ENCODE results near the gene PTPRO.

PTPRO gene

DNA sequence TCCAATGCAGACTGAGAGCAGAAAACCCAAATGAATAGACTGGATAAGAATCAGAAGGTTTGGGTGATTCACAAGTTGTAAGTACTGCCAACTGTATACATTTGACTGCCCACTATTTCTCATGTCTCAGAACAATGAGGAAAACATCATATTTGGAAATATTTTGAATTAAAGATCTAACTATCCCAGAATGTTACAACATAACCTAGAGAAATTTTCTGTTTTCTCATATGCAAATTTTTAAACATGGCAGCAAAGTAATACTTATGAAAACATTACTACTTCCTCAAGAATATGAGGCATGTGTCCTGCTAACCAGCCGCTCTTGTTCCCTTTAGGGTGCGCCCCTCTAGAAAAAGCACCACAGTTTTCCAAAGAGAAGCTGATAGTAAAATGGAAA lies 179.9 kb downstream of the PTPRO start:
- TF ChIP-seq, protein P1, sequence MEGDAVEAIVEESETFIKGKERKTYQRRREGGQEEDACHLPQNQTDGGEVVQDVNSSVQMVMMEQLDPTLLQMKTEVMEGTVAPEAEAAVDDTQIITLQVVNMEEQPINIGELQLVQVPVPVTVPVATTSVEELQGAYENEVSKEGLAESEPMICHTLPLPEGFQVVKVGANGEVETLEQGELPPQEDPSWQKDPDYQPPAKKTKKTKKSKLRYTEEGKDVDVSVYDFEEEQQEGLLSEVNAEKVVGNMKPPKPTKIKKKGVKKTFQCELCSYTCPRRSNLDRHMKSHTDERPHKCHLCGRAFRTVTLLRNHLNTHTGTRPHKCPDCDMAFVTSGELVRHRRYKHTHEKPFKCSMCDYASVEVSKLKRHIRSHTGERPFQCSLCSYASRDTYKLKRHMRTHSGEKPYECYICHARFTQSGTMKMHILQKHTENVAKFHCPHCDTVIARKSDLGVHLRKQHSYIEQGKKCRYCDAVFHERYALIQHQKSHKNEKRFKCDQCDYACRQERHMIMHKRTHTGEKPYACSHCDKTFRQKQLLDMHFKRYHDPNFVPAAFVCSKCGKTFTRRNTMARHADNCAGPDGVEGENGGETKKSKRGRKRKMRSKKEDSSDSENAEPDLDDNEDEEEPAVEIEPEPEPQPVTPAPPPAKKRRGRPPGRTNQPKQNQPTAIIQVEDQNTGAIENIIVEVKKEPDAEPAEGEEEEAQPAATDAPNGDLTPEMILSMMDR (conservative IDR thresholded peaks at IDR 0.05; ENCODE audit: low read depth, low read length): no peak

DNA sequence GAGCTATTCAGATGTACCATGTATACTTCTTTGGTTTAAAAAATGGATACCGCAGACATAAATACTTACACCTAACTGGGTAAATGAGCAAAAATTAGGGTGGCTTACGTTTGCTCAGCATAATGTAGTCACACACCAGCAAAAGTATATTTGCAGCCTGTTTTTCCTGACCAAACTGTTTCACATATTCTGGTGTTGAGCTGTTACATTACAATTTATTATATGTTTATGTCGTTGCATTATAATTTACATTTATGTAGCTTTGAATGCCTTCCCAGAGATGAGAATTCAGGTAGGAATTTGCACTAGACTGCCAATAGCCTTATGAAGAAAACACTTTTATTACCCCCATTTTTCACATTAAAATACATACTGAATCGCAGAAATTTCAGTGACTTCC lies 183.3 kb downstream of the PTPRO start:
- H3K4me3 ChIP-seq (ENCODE audit: low read length): no peak overlapping the region
- TF ChIP-seq, protein P1 (conservative IDR thresholded peaks at IDR 0.05; ENCODE audit: low read depth, low read length): no peak
- no peak for DNase-seq (ENCODE audit: low read depth)

More for the DNA sequence above, 179.9 kb downstream of the PTPRO start:
- H3K4me3 ChIP-seq (ENCODE audit: low read length): no peak overlapping the region
- no peak for DNase-seq (ENCODE audit: low read depth)

DNA sequence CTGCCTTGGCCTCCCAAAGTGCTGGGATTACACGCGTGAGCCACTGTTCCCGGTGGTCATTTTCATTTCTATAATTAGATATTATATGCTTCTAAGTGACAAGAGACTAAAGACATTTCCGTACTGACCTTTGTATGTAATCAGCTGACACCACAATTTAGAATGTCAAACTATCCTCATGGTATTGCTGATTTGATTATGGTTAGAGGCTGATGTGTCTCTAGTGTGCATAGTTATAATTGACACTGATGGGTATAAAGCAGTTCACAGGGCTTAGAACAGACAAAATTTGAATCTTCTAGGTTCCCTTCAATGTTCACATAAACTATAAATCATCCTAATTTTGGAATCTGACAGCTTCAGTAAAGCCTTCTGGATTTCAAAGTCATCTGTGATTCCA lies 192.7 kb downstream of the PTPRO start:
- no peak overlapping the region for H3K4me3 ChIP-seq (ENCODE audit: low read length)
- DNase-seq (ENCODE audit: low read depth): no peak
- TF ChIP-seq, protein P1 (conservative IDR thresholded peaks at IDR 0.05; ENCODE audit: low read depth, low read length): no peak

DNA sequence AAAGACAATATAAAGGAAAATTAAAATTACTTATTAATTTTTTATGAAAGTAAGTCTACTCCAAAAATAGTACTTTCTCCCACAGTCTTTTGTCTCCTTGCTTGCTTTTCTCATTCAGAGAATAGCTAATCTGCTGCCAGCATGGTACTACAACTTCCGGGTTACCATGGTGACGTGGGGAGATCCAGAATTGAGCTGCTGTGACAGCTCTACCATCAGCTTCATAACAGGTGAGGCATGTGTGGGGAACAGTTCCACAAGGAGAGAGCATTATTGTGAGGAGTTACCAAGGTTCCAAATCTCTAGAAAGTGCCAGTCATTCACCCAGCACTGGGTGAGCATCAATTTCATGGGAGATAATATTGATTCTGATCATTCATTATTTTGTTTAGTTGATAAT lies 197.8 kb downstream of the PTPRO start:
- TF ChIP-seq, protein P1 (conservative IDR thresholded peaks at IDR 0.05; ENCODE audit: low read depth, low read length): no peak
- H3K4me3 ChIP-seq (ENCODE audit: low read length): no peak overlapping the region

GRCh38 chr12:15520844-15521243 lies 198.5 kb downstream of the PTPRO start:
- TF ChIP-seq, protein P1 (conservative IDR thresholded peaks at IDR 0.05; ENCODE audit: low read depth, low read length): no peak
- DNase-seq (ENCODE audit: low read depth): no peak
- H3K4me3 ChIP-seq (ENCODE audit: low read length): no peak overlapping the region

More for the DNA sequence above, 197.8 kb downstream of the PTPRO start:
- no peak for DNase-seq (ENCODE audit: low read depth)

- TF ChIP-seq, protein P1 (conservative IDR thresholded peaks at IDR 0.05; ENCODE audit: low read depth, low read length): peak; percentile 58
- no peak for DNase-seq (ENCODE audit: low read depth)
- H3K4me3 ChIP-seq (ENCODE audit: low read length): no peak overlapping the region
Measured at GRCh38 chr12:15522574-15523187, 200.4 kb downstream of the PTPRO start.

GRCh38 chr12:15525441-15525840 lies 203.1 kb downstream of the PTPRO start:
- no peak overlapping the region for H3K4me3 ChIP-seq (ENCODE audit: low read length)
- TF ChIP-seq, protein P1 (conservative IDR thresholded peaks at IDR 0.05; ENCODE audit: low read depth, low read length): no peak
- DNase-seq (ENCODE audit: low read depth): no peak

Measured in retinal pigment epithelial cell (primary cell).